Prostate gland (tissue), 2 donors: ENCODE measurements around the gene GIMAP7. TPM values are rescaled to one million over a fixed set of nuclear protein-coding genes. Genes with fewer than 3 reads are reported as not detected.
A peak's percentile ranks its signal among the peaks of the same experiment; 100 is the strongest.

Source experiments
- DNase-seq: peaks from one replicate; pipeline ENCODE4 v3.0.0-alpha.2; 2019; ENCODE audit warnings: low spot score
- H3K27ac ChIP-seq, 2 donors: fragments of 200-600 bp; sonication (generic); 2 replicates each; pipeline ENCODE4 v1.5.1; 2017 to 2019
- H3K27me3 ChIP-seq: fragments of 200-600 bp; sonication (generic); replicated peaks from 2 replicates; pipeline ENCODE4 v1.5.1; 2019; ENCODE audit not compliant: insufficient read depth
- H3K36me3 ChIP-seq, 2 donors: fragments of 200-600 bp; sonication (generic); 1 replicate in 1 of 2; 2 replicates in 1 of 2; pipeline versions ENCODE4 v1.5.1 to v1.8.1; 2017 to 2019
- H3K4me1 ChIP-seq: fragments of 200-600 bp; sonication (generic); replicated peaks from 2 replicates; pipeline ENCODE4 v1.5.1; 2019
- H3K4me3 ChIP-seq, 2 donors: fragments of 200-600 bp; sonication (generic); 2 replicates each; pipeline ENCODE4 v1.5.1; 2017 to 2019
- H3K9me3 ChIP-seq: fragments of 200-600 bp; sonication (generic); 2 replicates; pipeline ENCODE4 v1.5.1; 2017
- CTCF ChIP-seq, 4 experiments: fragments of 200-600 bp in 2 of 4; fragments of 450-650 bp in 2 of 4; sonication (generic) in 2 of 4; IDR thresholded peaks; 1 replicate in 3 of 4; 2 replicates in 1 of 4; pipeline ENCODE4 v1.5.1; 2016 to 2019; ENCODE audit warnings: antibody characterized with exemption in 4 of 4, mild to moderate bottlenecking in 2 of 4, moderate library complexity in 2 of 4
- POLR2A ChIP-seq: fragments of 450-650 bp; IDR thresholded peaks from one replicate; pipeline ENCODE4 v1.6.1; 2016; ENCODE audit warnings: antibody characterized with exemption, mild to moderate bottlenecking
- POLR2AphosphoS5 ChIP-seq: sonication (generic); formaldehyde crosslinking; IDR thresholded peaks from one replicate; pipeline ENCODE4 v1.6.1; 2017; ENCODE audit warnings: antibody characterized with exemption
- WGBS: methylation state at CpG from one replicate; pipeline ENCODE4 v1.1.5; 2018; 5-methylcytosine and 5-hydroxymethylcytosine counted together
- intact Hi-C: fragments of 100-400 bp; cut with DNase I; formaldehyde crosslinking; loops from one replicate; pipeline ENCODE4 v1.14.2; 2022
- total RNA-seq, 2 donors: library from RNA; depleted of rRNA; stranded (reverse); fragments of >200 nt; gene quantifications; one replicate each; pipeline ENCODE4 v1.1.0, GENCODE V29; 2016

The GIMAP7 gene
- total RNA-seq, result 1 to 10 TPM; 6.9 to 9.0 TPM

DNA sequence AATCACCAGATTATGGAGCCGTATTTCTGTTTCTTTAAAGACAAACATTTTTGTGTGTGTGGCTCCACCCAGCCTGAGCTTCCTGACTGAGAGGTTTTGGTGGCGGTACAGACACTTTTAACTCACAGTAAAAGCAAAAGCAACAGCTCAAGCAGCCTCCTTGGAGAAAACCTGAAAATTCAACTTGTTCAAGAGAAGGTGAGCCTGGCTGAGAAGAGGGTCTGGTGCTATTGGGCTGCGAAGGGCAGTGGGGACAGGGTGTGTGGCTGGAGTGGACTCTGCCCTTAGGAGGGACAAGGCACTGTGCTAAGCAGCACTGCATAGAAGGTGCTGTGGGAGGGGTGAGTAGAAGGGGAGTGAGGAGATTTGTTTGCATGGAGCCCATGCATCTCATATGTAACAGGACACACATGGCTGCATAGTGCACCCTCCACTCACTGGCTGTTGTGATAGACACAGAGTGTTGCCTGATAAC, at the start of gene GIMAP7:
GIMAP7 (plus strand) TSS at position 125 of the 475 bp plus-strand sequence. CDS start 5,103 bp downstream, outside the sequence.
- Histone ChIP-seq H3K9me3 (no peaks in the 10 kb centered on the region), H3K27ac (peak within 1 kb of the TSS; percentile 11 to 36), H3K27me3 (no peaks in the 10 kb centered on the region), H3K4me1 (no peaks in the 10 kb centered on the region), H3K36me3 (no peaks in the 10 kb centered on the region), H3K4me3 (peak within 1 kb of the TSS; percentile 7 to 12)
- intact Hi-C loops, result no loop called here
- TF ChIP-seq POLR2AphosphoS5, result no peak
- no peak for TF ChIP-seq POLR2A
- TF ChIP-seq CTCF (IDR thresholded peaks at IDR 0.05), result no peak
- 46% methylated on average over 3 of the region's 3 CpGs for WGBS
- DNase-seq, result no peak

- no peak overlapping the region for H3K4me3 ChIP-seq
- no peaks in the 10 kb centered on the region for H3K36me3 ChIP-seq
- H3K9me3 ChIP-seq, result no peaks in the 10 kb centered on the region
- no peak for DNase-seq
- intact Hi-C loops, result no loop called here
- H3K27ac ChIP-seq, result no peak overlapping the region
- no peaks in the 10 kb centered on the region for H3K27me3 ChIP-seq
- 100% methylated on average over 1 of the region's 1 CpG for WGBS
- TF ChIP-seq POLR2A (no peak), POLR2AphosphoS5 (no peak), CTCF (IDR thresholded peaks at IDR 0.05) (no peak)
- no peaks in the 10 kb centered on the region for H3K4me1 ChIP-seq
Measured at GRCh38 chr7:150464962-150465361, 49.7 kb upstream of the GIMAP7 start.

DNA sequence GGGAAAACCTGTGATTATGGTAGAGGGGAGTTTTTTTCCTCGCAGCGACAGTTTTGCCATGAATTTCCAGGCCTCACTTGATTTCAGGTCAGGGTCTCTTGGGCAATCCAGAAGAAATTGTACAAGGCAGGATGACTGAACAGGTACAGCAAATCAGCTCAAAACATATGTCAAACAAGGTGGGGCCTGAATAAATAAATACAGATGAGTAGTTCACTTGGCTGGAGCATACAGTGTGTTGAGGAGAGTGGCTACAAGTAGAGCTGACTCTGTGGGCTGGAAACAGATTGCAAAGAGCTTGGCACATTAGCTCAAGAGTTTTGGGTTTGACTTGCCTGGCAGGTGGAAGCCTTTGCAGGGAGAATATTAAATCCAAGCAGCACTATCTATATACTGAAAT, 49.3 kb upstream of the GIMAP7 start:
- Histone ChIP-seq H3K9me3 (no peaks in the 10 kb centered on the region), H3K4me1 (no peaks in the 10 kb centered on the region), H3K27ac (no peak overlapping the region), H3K36me3 (no peaks in the 10 kb centered on the region), H3K27me3 (no peaks in the 10 kb centered on the region), H3K4me3 (no peak overlapping the region)
- intact Hi-C loops, result no loop called here
- WGBS, result 94% methylated on average over 2 of the region's 2 CpGs
- TF ChIP-seq POLR2AphosphoS5 (no peak), POLR2A (no peak), CTCF (IDR thresholded peaks at IDR 0.05) (no peak)
- DNase-seq, result no peak

DNA sequence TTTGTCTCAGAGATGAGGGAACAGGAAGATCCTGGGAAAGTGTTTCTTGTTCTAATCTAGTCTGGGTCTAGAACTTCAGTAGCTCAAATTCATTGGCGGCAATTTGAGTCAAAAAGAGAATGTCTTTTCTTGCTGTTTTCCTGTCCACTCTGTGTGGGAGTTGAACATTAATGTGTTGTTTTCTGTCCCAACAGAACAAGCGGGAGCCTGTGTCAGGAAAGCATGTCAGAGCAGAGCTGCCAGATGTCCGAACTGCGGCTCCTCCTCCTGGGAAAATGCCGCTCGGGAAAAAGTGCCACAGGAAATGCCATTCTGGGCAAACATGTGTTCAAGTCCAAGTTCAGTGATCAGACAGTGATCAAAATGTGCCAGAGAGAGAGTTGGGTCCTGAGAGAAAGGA, 48.2 kb upstream of the GIMAP7 start:
- intact Hi-C loops, result no loop called here
- H3K27me3 ChIP-seq, result no peaks in the 10 kb centered on the region
- no peaks in the 10 kb centered on the region for H3K9me3 ChIP-seq
- WGBS, result 31% methylated on average over 6 of the region's 6 CpGs
- no peak for TF ChIP-seq POLR2AphosphoS5
- no peak for TF ChIP-seq CTCF (IDR thresholded peaks at IDR 0.05)
- no peak for TF ChIP-seq POLR2A
- no peaks in the 10 kb centered on the region for H3K36me3 ChIP-seq
- H3K4me3 ChIP-seq, result no peak overlapping the region
- DNase-seq, result no peak
- no peak overlapping the region for H3K27ac ChIP-seq
- H3K4me1 ChIP-seq, result no peaks in the 10 kb centered on the region

DNA sequence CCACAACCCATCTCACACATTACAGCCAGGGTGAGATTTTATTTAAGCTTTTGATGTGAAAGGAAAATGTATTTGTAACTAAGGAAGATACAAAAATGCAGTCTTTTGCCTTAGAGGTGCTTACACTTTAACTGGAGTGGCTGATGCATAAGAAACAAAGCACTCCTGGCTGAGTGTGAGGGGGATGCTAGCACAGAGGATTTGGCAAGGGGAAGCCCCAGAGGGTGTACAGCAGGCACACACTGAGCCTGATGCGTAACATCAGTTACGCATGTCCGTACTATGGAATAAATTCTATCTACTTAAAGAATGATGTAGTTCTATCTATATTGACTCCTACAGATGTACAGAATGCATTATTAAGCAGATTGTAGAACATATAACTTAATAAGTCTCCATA, 46.4 kb upstream of the GIMAP7 start:
- TF ChIP-seq CTCF (IDR thresholded peaks at IDR 0.05) (no peak), POLR2AphosphoS5 (no peak), POLR2A (no peak)
- WGBS, result 92% methylated on average over 3 of the region's 3 CpGs
- Histone ChIP-seq H3K27me3 (no peaks in the 10 kb centered on the region), H3K36me3 (no peaks in the 10 kb centered on the region), H3K27ac (no peak overlapping the region), H3K4me3 (no peak overlapping the region), H3K9me3 (no peaks in the 10 kb centered on the region), H3K4me1 (no peaks in the 10 kb centered on the region)
- DNase-seq, result no peak
- intact Hi-C loops, result no loop called here
